Body of pancreas (tissue), 4 donors: ENCODE data around the gene WWOX. TPM values are rescaled to one million over a fixed set of nuclear protein-coding genes. Genes with fewer than 3 reads are reported as not detected.

Experiments
- ATAC-seq: fragments of 150-250 bp; one replicate; pipeline ENCODE4 v1.9.1; 2016
- DNase-seq, 4 donors: peaks; one replicate each; pipeline ENCODE4 v3.0.0-alpha.2; 2019
- H3K27ac ChIP-seq, 4 donors: fragments of 200-600 bp; sonication (generic); 1 replicate in 3 of 4; 2 replicates in 1 of 4; pipeline versions ENCODE4 v1.5.1 to v1.6.1; 2016 to 2019; ENCODE audit warnings: mild to moderate bottlenecking in 1 of 4, mixed read lengths in 1 of 4, moderate library complexity in 1 of 4
- H3K27me3 ChIP-seq, 2 donors: fragments of 200-600 bp; sonication (generic); one replicate each; pipeline ENCODE4 v1.6.0; 2016; ENCODE audit warnings: mild to moderate bottlenecking in 1 of 2
- H3K36me3 ChIP-seq, 2 donors: fragments of 200-600 bp; sonication (generic); replicated peaks in 1 of 2; 2 replicates each; pipeline ENCODE4 v1.5.1; 2016; ENCODE audit warnings: low read depth in 2 of 2; ENCODE audit not compliant: insufficient read depth in 1 of 2
- H3K4me1 ChIP-seq: fragments of 200-600 bp; sonication (generic); one replicate; pipeline ENCODE4 v1.6.0; 2016
- H3K4me3 ChIP-seq, 2 donors: fragments of 200-600 bp; sonication (generic); 1 replicate in 1 of 2; 2 replicates in 1 of 2; pipeline ENCODE4 v1.5.1; 2016 to 2019
- H3K9me3 ChIP-seq, 3 donors: fragments of 200-600 bp; sonication (generic); 1 replicate in 2 of 3; 2 replicates in 1 of 3; pipeline ENCODE4 v1.5.1; 2016
- POLR2A ChIP-seq, 3 donors: fragments of 450-650 bp; IDR thresholded peaks; one replicate each; pipeline ENCODE4 v1.6.1; 2016; ENCODE audit warnings: antibody characterized with exemption in 3 of 3, mild to moderate bottlenecking in 2 of 3
- WGBS, 2 donors: methylation state at CpG; one replicate each; pipeline ENCODE4 v1.1.5; 2017; 5-methylcytosine and 5-hydroxymethylcytosine counted together
- intact Hi-C: fragments of 100-400 bp; cut with DNase I; formaldehyde crosslinking; loops from one replicate; pipeline ENCODE4 v1.15.1; 2023
- total RNA-seq, 2 donors: library from RNA; depleted of rRNA; stranded (reverse); fragments of >200 nt; gene quantifications; one replicate each; pipeline ENCODE4 v1.1.0, GENCODE V29; 2016
- TF ChIP-seq, protein P1 (sequence below), 7 experiments: fragments of 450-650 bp in 4 of 7; fragments of 200-600 bp in 3 of 7; sonication (generic) in 3 of 7; IDR thresholded peaks; one replicate each; pipeline ENCODE4 v1.5.1; 2016 to 2019; ENCODE audit warnings: antibody characterized with exemption in 7 of 7

The WWOX gene
- total RNA-seq, 2 donors from 2014 or later, result 52.7 to 67.2 TPM

DNA sequence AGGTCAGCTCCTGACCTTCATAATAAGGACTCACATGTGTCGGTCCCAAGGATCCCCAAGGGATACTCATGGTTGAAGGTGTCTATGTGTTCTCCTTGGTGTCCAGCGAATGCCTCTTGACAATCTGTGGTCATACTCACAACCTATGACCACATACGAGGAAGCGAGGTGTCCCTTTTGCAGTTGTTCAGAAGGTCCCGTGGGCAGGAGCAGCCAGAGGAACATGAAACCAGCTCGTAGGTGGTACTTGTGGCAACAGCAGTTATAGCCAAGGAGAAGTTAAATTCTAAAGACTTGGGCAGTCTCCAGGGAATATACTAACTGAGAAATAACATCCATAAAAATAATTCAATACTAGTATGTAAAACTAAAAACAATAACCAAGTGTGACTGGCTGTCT is 685.3 kb downstream of the WWOX start:
- intact Hi-C loops, result no loop called here
- Histone ChIP-seq H3K27ac (no peak overlapping the region), H3K4me1 (peaks cover 3% of the 10 kb centered on the region), H3K36me3 (no peaks in the 10 kb centered on the region), H3K4me3 (no peak overlapping the region), H3K27me3 (no peaks in the 10 kb centered on the region), H3K9me3 (no peaks in the 10 kb centered on the region)
- no peak for TF ChIP-seq POLR2A (IDR thresholded peaks at IDR 0.05)
- TF ChIP-seq, protein P1, sequence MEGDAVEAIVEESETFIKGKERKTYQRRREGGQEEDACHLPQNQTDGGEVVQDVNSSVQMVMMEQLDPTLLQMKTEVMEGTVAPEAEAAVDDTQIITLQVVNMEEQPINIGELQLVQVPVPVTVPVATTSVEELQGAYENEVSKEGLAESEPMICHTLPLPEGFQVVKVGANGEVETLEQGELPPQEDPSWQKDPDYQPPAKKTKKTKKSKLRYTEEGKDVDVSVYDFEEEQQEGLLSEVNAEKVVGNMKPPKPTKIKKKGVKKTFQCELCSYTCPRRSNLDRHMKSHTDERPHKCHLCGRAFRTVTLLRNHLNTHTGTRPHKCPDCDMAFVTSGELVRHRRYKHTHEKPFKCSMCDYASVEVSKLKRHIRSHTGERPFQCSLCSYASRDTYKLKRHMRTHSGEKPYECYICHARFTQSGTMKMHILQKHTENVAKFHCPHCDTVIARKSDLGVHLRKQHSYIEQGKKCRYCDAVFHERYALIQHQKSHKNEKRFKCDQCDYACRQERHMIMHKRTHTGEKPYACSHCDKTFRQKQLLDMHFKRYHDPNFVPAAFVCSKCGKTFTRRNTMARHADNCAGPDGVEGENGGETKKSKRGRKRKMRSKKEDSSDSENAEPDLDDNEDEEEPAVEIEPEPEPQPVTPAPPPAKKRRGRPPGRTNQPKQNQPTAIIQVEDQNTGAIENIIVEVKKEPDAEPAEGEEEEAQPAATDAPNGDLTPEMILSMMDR (IDR thresholded peaks at IDR 0.05), result no peak
- ATAC-seq (no peak), DNase-seq (no peak)
- 81 to 82% methylated on average over 6 of the region's 6 CpGs for WGBS, 2 donors

DNA sequence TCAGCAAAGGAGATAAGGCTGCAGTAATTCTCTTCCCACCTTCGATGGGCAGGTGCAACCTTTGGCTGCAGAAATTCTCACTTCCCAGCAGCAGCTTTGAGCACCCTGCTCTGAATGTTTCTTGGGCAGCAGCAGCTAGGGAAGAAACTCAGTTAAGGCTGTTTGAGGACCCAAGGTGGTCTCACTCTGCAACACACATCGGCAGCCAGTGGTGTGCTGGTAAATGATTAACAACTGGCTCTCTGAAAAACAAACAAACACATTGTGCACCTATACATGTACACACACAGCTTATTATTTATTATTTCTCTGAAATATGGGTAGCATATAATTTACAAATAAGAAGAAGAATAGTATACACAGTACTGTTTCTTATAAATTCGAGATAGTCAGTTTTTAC is 685.8 kb downstream of the WWOX start:
- ATAC-seq (no peak), DNase-seq (no peak)
- WGBS, 2 donors, result 40 to 47% methylated on average over 3 of the region's 3 CpGs
- no peak overlapping the region for H3K27ac ChIP-seq
- H3K9me3 ChIP-seq, result no peaks in the 10 kb centered on the region
- no peaks in the 10 kb centered on the region for H3K27me3 ChIP-seq
- no peak for TF ChIP-seq POLR2A (IDR thresholded peaks at IDR 0.05)
- TF ChIP-seq, protein P1 (IDR thresholded peaks at IDR 0.05), result no peak
- H3K4me1 ChIP-seq, result peaks cover 3% of the 10 kb centered on the region
- H3K36me3 ChIP-seq, result no peaks in the 10 kb centered on the region
- intact Hi-C loops, result no loop called here
- no peak overlapping the region for H3K4me3 ChIP-seq

DNA sequence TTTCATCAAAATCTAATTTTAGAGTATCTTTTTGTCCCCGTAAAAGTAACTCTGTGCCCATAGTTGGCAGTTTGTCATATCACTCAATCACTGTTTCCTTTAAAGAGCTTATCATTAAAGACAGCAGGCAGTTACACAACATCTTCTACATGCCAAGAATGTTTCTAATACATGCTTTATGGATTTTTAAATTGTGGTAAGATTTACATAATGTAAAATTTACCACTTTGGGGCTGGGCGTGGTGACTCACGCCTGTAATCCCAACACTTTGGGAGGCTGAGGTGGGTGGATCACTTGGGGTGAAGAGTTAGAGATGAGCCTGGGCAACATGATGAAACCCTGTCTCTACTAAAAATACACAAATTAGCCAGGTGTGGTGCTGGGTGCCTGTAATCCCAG is 687.2 kb downstream of the WWOX start:
- Histone ChIP-seq H3K27me3 (no peaks in the 10 kb centered on the region), H3K9me3 (no peaks in the 10 kb centered on the region), H3K4me1 (peaks cover 3% of the 10 kb centered on the region), H3K27ac (no peak overlapping the region), H3K36me3 (no peaks in the 10 kb centered on the region), H3K4me3 (no peak overlapping the region)
- TF ChIP-seq, protein P1 (IDR thresholded peaks at IDR 0.05), result no peak
- no peak for TF ChIP-seq POLR2A (IDR thresholded peaks at IDR 0.05)
- WGBS, 2 donors, result 49 to 62% methylated on average over 3 of the region's 3 CpGs
- intact Hi-C loops, result no loop called here
- DNase-seq (no peak), ATAC-seq (no peak)

DNA sequence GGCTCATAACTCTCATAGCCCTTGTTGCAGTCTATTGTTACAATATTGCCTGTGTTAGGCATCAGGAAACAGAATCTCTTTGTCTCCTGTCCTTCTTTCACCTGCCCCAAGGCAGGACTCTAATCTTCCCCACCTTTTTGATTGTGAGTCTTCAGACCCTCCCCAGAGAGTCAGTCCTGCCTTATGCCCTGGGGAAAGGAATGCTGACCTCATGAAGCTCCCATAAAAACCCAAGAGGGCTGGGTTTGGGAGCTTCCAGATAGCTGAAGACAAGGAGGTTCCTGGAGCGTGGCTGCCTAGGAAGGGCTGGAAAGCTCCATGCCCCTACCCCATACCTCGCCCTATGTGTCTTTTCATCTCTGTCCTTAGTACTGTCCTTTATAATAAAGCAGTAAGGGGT is 688.8 kb downstream of the WWOX start:
- Histone ChIP-seq H3K9me3 (no peaks in the 10 kb centered on the region), H3K27me3 (no peaks in the 10 kb centered on the region), H3K4me1 (peaks cover 3% of the 10 kb centered on the region), H3K27ac (no peak overlapping the region), H3K4me3 (no peak overlapping the region), H3K36me3 (no peaks in the 10 kb centered on the region)
- DNase-seq (no peak), ATAC-seq (no peak)
- TF ChIP-seq, protein P1 (IDR thresholded peaks at IDR 0.05), result no peak
- no peak for TF ChIP-seq POLR2A (IDR thresholded peaks at IDR 0.05)
- intact Hi-C loops, result no loop called here
- 96 to 100% methylated on average over 2 of the region's 2 CpGs for WGBS, 2 donors

DNA sequence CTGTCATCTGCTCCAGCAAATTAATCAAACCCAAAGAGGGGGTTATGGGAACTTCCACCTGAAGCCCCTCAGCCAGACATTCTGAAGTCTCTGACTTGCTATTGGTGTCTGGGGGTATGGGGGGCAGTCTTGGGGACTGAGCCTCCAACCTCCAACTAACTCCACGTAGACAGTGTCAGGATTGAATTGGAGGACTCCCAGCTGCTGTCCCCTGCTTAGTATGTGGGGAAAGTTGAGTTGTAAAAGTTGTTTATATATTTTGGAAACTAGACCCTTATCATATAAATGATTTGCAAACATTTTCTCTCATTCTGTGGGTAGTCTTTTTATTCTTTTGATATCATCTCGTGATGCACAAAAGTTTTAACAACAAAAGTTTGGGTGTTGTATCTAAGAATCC is 689.2 kb downstream of the WWOX start:
- H3K4me1 ChIP-seq, result peaks cover 3% of the 10 kb centered on the region
- no peaks in the 10 kb centered on the region for H3K9me3 ChIP-seq
- DNase-seq (no peak), ATAC-seq (no peak)
- no peaks in the 10 kb centered on the region for H3K27me3 ChIP-seq
- intact Hi-C loops, result no loop called here
- WGBS, 2 donors, result 60 to 73% methylated on average over 2 of the region's 2 CpGs
- H3K36me3 ChIP-seq, result no peaks in the 10 kb centered on the region
- no peak overlapping the region for H3K27ac ChIP-seq
- H3K4me3 ChIP-seq, result no peak overlapping the region
- TF ChIP-seq, protein P1 (IDR thresholded peaks at IDR 0.05), result no peak
- no peak for TF ChIP-seq POLR2A (IDR thresholded peaks at IDR 0.05)
